KOPT-K1 (cell line): ENCODE measurements around the gene NCMAP.

Experiments used
- H3K27ac ChIP-seq: fragments of 200-600 bp; sonication (generic); 2 replicates; pipeline ENCODE4 v1.5.1; 2016; ENCODE audit warnings: antibody characterized with exemption, mild to moderate bottlenecking, low read depth, low read length; ENCODE audit not compliant: poor library complexity, severe bottlenecking
- H3K36me3 ChIP-seq: fragments of 200-600 bp; sonication (generic); 2 replicates; pipeline ENCODE4 v1.5.1; 2017; ENCODE audit warnings: antibody characterized with exemption, mild to moderate bottlenecking, low read length, moderate library complexity; ENCODE audit not compliant: insufficient read depth
- H3K9me3 ChIP-seq: fragments of 200-600 bp; sonication (generic); 2 replicates; pipeline ENCODE4 v1.5.1; 2017; ENCODE audit warnings: antibody characterized with exemption, low read length, mild to moderate bottlenecking; ENCODE audit not compliant: insufficient read depth, poor library complexity, severe bottlenecking

NCMAP gene

GRCh38 chr1:24575905-24576587, 20.2 kb downstream of the NCMAP start:
- Histone ChIP-seq H3K36me3 (no peaks in the 10 kb centered on the region), H3K27ac (no peak overlapping the region), H3K9me3 (no peaks in the 10 kb centered on the region)

DNA sequence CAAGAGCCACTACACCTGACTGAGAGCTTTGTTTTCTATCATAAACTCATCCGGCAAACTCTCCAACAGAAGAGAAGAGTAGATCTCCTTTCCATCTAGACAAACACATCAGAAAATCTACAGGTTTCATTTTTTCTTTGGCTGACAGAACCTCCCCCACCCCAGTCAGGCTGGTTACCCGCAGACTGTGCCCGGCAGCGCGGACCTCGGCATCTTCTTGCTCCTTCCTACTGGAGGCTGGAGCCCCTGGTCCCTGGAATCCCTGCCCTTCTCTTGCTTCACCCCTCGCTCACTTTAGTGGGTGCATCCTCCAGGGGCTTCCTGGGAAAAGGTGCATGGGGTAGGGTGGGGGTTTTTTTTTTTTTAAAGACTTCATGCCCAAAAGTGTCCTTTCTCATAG, 23.0 kb downstream of the NCMAP start:
- Histone ChIP-seq H3K9me3 (no peaks in the 10 kb centered on the region), H3K27ac (no peak overlapping the region), H3K36me3 (no peaks in the 10 kb centered on the region)

- no peak overlapping the region for H3K27ac ChIP-seq
- H3K36me3 ChIP-seq = no peaks in the 10 kb centered on the region
- no peaks in the 10 kb centered on the region for H3K9me3 ChIP-seq
Observed at GRCh38 chr1:24580756-24581155, 24.9 kb downstream of the NCMAP start.

DNA sequence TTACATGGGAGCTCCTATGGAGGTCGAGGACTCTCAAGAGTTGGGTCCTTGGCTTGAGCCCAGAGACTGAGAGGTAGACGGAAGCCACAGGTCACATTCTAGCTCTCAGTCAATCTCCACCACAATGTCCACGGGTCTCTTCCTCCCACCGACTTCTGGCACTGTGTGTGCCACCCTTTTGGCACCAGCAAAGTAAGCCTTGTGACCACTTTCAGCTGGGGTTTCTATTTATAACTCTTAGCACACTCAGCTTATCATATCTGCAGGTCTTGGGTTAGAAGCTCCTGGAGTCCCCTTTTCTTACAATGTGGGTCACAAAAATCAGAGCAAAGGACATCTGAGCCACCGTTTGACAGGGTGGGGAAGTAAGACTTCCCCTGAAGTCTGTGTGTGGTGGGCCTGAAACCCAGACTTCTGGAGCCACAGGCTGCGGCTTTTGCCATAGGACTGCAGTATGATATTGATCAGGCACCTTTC, 28.3 kb downstream of the NCMAP start:
- Histone ChIP-seq H3K27ac (no peak overlapping the region), H3K36me3 (no peaks in the 10 kb centered on the region), H3K9me3 (no peaks in the 10 kb centered on the region)

DNA sequence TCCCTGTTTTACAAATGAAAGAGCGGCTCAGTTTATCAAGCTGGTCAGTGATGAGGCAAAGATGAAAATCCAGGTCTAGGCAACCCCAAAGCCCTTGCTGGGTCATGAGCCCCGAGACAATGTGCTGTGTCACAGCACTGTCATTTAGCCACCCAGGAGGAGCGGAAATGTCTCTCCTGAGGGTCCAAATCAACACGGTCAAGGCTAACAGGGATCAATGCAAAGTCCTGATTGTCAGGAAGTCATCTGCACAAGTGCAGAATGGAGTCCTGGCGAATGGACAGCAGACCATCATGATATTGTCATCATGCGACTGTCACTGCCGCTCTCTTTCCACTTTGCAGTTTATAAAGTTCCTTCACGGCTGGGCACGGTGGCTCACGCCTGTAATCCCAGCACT, 30.2 kb downstream of the NCMAP start:
- Histone ChIP-seq H3K36me3 (no peaks in the 10 kb centered on the region), H3K9me3 (no peaks in the 10 kb centered on the region), H3K27ac (no peak overlapping the region)

DNA sequence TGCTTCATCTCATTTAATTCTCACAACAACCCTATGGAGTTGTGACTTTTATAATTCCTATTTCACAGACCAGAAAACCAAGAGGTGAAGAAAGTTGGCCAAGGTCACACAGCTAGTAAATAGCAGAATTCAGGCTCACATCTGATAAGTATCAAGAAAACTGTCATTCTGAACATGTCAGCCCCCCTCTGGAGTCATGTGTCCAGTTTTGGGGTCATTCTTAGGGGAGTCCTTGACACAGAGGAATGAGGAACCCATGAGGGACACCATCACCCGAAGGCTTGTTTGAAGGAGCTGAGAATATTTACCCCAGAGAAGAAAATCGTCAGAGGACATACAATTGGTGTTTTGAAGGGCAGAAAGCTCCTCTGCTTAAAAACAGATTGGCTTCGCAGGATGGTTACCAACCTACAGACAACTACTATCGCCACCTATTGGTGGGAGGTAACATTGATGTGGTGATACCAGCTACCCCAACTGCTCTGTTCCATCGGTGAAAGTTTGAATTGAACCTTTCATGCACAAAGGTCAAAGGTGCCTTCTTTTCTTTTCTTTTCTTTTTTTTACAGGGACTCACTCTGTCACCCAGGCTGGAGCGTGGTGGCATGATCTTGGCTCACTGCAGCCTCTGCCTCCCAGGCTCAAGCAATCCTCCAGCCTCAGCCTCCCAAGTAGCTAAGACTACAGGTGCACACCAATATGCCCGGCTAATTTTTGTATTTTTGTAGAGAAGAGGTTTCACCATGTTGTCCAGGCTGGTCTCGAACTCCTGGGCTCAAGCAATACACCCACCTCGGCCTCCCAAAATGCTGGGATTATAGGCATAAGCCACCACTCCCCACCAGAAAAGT, 31.3 kb downstream of the NCMAP start:
- Histone ChIP-seq H3K36me3 (no peaks in the 10 kb centered on the region), H3K27ac (no peak overlapping the region), H3K9me3 (no peaks in the 10 kb centered on the region)

- H3K27ac ChIP-seq = no peak overlapping the region
- H3K36me3 ChIP-seq = no peaks in the 10 kb centered on the region
- no peaks in the 10 kb centered on the region for H3K9me3 ChIP-seq
Observed at GRCh38 chr1:24588573-24588972, 32.7 kb downstream of the NCMAP start.

DNA sequence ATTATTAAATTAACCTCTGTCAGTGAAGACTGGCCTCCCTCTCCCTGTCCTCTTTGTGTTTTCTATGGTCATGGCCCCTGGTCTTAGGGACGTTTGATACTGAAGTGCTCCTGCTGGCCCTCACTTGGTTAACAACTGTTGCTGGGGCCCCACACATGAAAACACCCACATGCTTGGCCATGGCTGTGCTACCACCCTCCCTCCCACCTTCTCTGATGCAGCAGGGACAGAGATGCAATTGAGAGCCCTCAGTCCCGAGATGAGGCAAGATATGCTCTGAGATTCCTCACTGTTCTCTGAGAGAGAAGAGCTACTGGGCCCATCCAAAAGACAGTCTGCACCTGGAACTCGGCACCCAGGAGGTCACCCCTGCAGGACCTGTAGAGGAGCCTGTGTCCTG, 33.3 kb downstream of the NCMAP start:
- no peaks in the 10 kb centered on the region for H3K9me3 ChIP-seq
- H3K36me3 ChIP-seq = no peaks in the 10 kb centered on the region
- no peak overlapping the region for H3K27ac ChIP-seq

DNA sequence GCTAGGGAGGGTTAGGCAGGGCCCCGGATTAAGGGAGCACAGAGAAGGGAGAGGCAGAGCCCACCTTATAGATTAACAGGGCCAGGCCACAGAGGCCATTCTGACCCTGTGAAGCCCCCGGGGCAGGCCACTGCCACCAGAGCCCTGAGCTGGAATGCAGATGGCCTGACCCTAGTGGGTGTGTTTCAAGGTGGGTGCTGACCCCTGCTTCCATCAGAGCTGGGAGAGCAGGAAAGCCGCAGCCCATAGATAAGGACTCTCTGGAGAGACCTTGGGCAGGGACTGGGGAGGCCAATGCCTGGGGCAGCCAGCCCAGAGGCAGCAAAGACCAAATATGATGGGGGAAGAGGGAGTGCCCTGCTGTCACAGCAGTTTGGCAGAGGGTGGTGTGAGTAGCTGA, 35.9 kb downstream of the NCMAP start:
- H3K27ac ChIP-seq = no peak overlapping the region
- H3K36me3 ChIP-seq = no peaks in the 10 kb centered on the region
- H3K9me3 ChIP-seq = no peaks in the 10 kb centered on the region

GRCh38 chr1:24594328-24594598, 38.4 kb downstream of the NCMAP start:
- H3K36me3 ChIP-seq = no peaks in the 10 kb centered on the region
- no peaks in the 10 kb centered on the region for H3K9me3 ChIP-seq
- H3K27ac ChIP-seq = no peak overlapping the region

- Histone ChIP-seq H3K27ac (no peak overlapping the region), H3K9me3 (no peaks in the 10 kb centered on the region), H3K36me3 (no peaks in the 10 kb centered on the region)
Observed at GRCh38 chr1:24596401-24596880, 40.6 kb downstream of the NCMAP start.

GRCh38 chr1:24599265-24599664, 43.4 kb downstream of the NCMAP start:
- Histone ChIP-seq H3K36me3 (no peaks in the 10 kb centered on the region), H3K9me3 (no peaks in the 10 kb centered on the region), H3K27ac (no peak overlapping the region)

GRCh38 chr1:24600551-24600950, 44.7 kb downstream of the NCMAP start:
- no peak overlapping the region for H3K27ac ChIP-seq
- no peaks in the 10 kb centered on the region for H3K36me3 ChIP-seq
- H3K9me3 ChIP-seq = no peaks in the 10 kb centered on the region

GRCh38 chr1:24605534-24606295, 49.8 kb downstream of the NCMAP start:
- H3K27ac ChIP-seq = no peak overlapping the region
- H3K9me3 ChIP-seq = no peaks in the 10 kb centered on the region
- no peaks in the 10 kb centered on the region for H3K36me3 ChIP-seq

- Histone ChIP-seq H3K9me3 (no peaks in the 10 kb centered on the region), H3K36me3 (no peaks in the 10 kb centered on the region), H3K27ac (no peak overlapping the region)
Observed at GRCh38 chr1:24606296-24606605, 50.4 kb downstream of the NCMAP start.
